ENCODE data around the gene ISCU. TPM values are rescaled to one million over a fixed set of nuclear protein-coding genes. Genes with fewer than 3 reads are reported as not detected.

Gene ISCU
- 84.8 and 86.7 TPM in 2 replicates for total RNA-seq (2021)
- percentile 84 among the genes with signal in this experiment for Bru-seq, nascent RNA
- percentile 91 among the genes with signal in this experiment for BruChase-seq, experiment 1, labeled RNA remaining after a 2-hour chase
- percentile 95 among the genes with signal in this experiment for BruChase-seq, experiment 2, labeled RNA remaining after a 6-hour chase
- long read RNA-seq, transcript ISCU-201 (5 exons, 994 nt): major isoform, 208 of 237 reads
- long read RNA-seq, transcript ISCU-202 (6 exons, 1,069 nt): minor isoform, 8 of 237 reads
- long read RNA-seq, partial matches to known transcripts: 17 of 237 reads
- long read RNA-seq, other reads (novel, unspliced or antisense): 3 of 237 reads

GRCh38 chr12:108562348-108563135, at the start of gene ISCU:
Gene ISCU, plus strand, starts transcription at chr12:108562596. Its CDS starts 27 bp downstream, at chr12:108562623.
- peaks cover 22% of the 10 kb centered on the region for H3K36me3 ChIP-seq (ENCODE audit: low read depth)
- TF ChIP-seq CTCF (conservative IDR thresholded peaks at IDR 0.05) (no peak), EZH2 (IDR thresholded peaks at IDR 0.05; ENCODE audit: low read depth) (no peak)
- peaks cover 28% of the 10 kb centered on the region for H3K4me1 ChIP-seq (replicated peaks; ENCODE audit: insufficient read depth)
- H3K79me2 ChIP-seq (ENCODE audit: low read depth): peaks cover 55% of the 10 kb centered on the region
- H2AFZ ChIP-seq: peak within 1 kb of the TSS; percentile 93
- intact Hi-C loops (cut with micrococcal nuclease; ENCODE audit: unreplicated experiment): loop anchor here (1.0 to 10.0 kb wide), 8 partner anchors 56 to 823 kb away; partner anchors contain the start of genes ALKBH2 and SSH1
- peak within 1 kb of the TSS; percentile 85 for H3K27ac ChIP-seq
- ChIA-PET POLR2A (ENCODE audit: unreplicated experiment) (interaction anchor here (0.5 to 0.7 kb wide), 8 partner anchors 68 to 1399 kb away, joined by 3 to 35 read pairs (median 4); partner anchors contain the start of gene SSH1), CTCF (no interaction called here)
- H4K20me1 ChIP-seq (ENCODE audit: insufficient read depth): peaks cover 22% of the 10 kb centered on the region
- peaks cover 24% of the 10 kb centered on the region for H3F3A ChIP-seq (ENCODE audit: insufficient read depth, low read depth)
- H3K4me2 ChIP-seq: peak within 1 kb of the TSS; percentile 87
- H3K9me3 ChIP-seq (ENCODE audit: insufficient read depth, low read depth): no peaks in the 10 kb centered on the region
- BruUV-seq (replicated peaks): no TSS peak
- H3K9me2 ChIP-seq (ENCODE audit: insufficient read depth): no peaks in the 10 kb centered on the region
- H3K4me3 ChIP-seq: peak within 1 kb of the TSS; percentile 72
- DNase-seq: peak; percentile 87 to 98
- no peaks in the 10 kb centered on the region for H3K27me3 ChIP-seq (ENCODE audit: insufficient read depth, low read depth)

GRCh38 chr12:108514468-108514972, 47.9 kb upstream of the ISCU start:
- H3K79me2 ChIP-seq (ENCODE audit: low read depth): no peaks in the 10 kb centered on the region; the same call in 1 of the 2 replicates
- peaks cover 4% of the 10 kb centered on the region; the same call in 1 of the 2 replicates for H3F3A ChIP-seq (ENCODE audit: insufficient read depth, low read depth)
- no peaks in the 10 kb centered on the region for H3K9me3 ChIP-seq (ENCODE audit: insufficient read depth, low read depth)
- ChIA-PET CTCF (interaction anchor here (0.6 kb wide), 1 partner anchor 130 kb away, joined by 4 read pairs; no protein-coding TSS in a partner anchor), POLR2A (ENCODE audit: unreplicated experiment) (no interaction called here)
- H3K27ac ChIP-seq: no peak overlapping the region
- H2AFZ ChIP-seq: peak overlapping the region; percentile 75; the same call in 1 of the 2 replicates
- no peaks in the 10 kb centered on the region for H3K9me2 ChIP-seq (ENCODE audit: insufficient read depth)
- peaks cover 7% of the 10 kb centered on the region; the same call in 1 of the 2 replicates for H4K20me1 ChIP-seq (ENCODE audit: insufficient read depth)
- H3K27me3 ChIP-seq (ENCODE audit: insufficient read depth, low read depth): no peaks in the 10 kb centered on the region
- H3K4me2 ChIP-seq: peak overlapping the region; percentile 68
- TF ChIP-seq CTCF (conservative IDR thresholded peaks at IDR 0.05) (no peak), EZH2 (IDR thresholded peaks at IDR 0.05; ENCODE audit: low read depth) (no peak)
- no peak for DNase-seq
- intact Hi-C loops (cut with micrococcal nuclease; ENCODE audit: unreplicated experiment): loop anchor here (5.0 to 10.0 kb wide), 3 partner anchors 100 to 597 kb away; no protein-coding TSS in a partner anchor
- peaks cover 11% of the 10 kb centered on the region; the same call in 1 of the 2 replicates for H3K4me1 ChIP-seq (replicated peaks; ENCODE audit: insufficient read depth)
- peaks cover under 1% of the 10 kb centered on the region for H3K36me3 ChIP-seq (ENCODE audit: low read depth)
- H3K4me3 ChIP-seq: peak overlapping the region; percentile 80; the same call in 1 of the 2 replicates
- BruUV-seq (replicated peaks): no TSS peak

All from PC-9 (cell line).